ENCODE measurements around the gene PPFIA1.

GRCh38 chr11:70281156-70281609, 10.7 kb downstream of the PPFIA1 start:
- TF ChIP-seq JUND (IDR thresholded peaks at IDR 0.05; ENCODE audit: low read depth, low read length) (no peak), IRF3 (IDR thresholded peaks at IDR 0.05) (no peak), POLR2AphosphoS2 (IDR thresholded peaks at IDR 0.05; ENCODE audit: low read depth, low read length) (no peak), MAX (IDR thresholded peaks at IDR 0.05; ENCODE audit: low read depth, low read length) (no peak), POLR2AphosphoS5 (IDR thresholded peaks at IDR 0.05; ENCODE audit: low read length) (no peak), POLR2A (IDR thresholded peaks at IDR 0.05; ENCODE audit: low read depth, low read length) (no peak), CTCF (IDR thresholded peaks at IDR 0.05 in 2 of 3, conservative IDR thresholded peaks at IDR 0.05 in 1 of 3; ENCODE audit: control insufficient read depth in 2 of 3, extremely low read depth in 1 of 3, insufficient read depth in 1 of 3, low read depth in 3 of 3, low read length in 3 of 3) (no peak), EP300 (IDR thresholded peaks at IDR 0.05; ENCODE audit: borderline replicate concordance in 1 of 2, control insufficient read depth in 1 of 2, low read depth in 2 of 2, low read length in 2 of 2) (no peak)

Data from GM12878 (cell line).